K562 (cell line): ENCODE results near the gene CCDC117. TPM values are rescaled to one million over a fixed set of nuclear protein-coding genes. Genes with fewer than 3 reads are reported as not detected.

Experiments used
- ATAC-seq: fragments of 200-7000 bp; cut with Tn5 transposase; 3 replicates; pipeline ENCODE4 v1.9.1; 2020; ENCODE audit warnings: moderate library complexity
- BruUV-seq: library from RNA; stranded (reverse); fragments of 400-500 nt; replicated peaks from 2 replicates; lab custom pipeline; 2021; lab: Mats Ljungman, UMichigan
- CTCF ChIA-PET: fragments of 300-600 bp; formaldehyde crosslinking; extraction: SDS; loops from one replicate; lab custom pipeline; 2021; ENCODE audit warnings: low intra/inter-chr PET ratio; lab: Yijun Ruan, JAX
- POLR2A ChIA-PET: fragments of 300-600, 350-650 bp; sonication (Branson Sonifier 250); formaldehyde crosslinking; extraction: SDS; loops from one replicate; lab custom pipeline; 2021; ENCODE audit warnings: antibody characterized with exemption, inconsistent platforms; lab: Yijun Ruan, JAX
- DNase-seq, 4 experiments: peaks; one replicate each; pipeline versions ENCODE4 v3.0.0 to v3.0.0-alpha.2; 2011 to 2018; ENCODE audit warnings: low spot score in 3 of 4, mixed read lengths in 3 of 4; ENCODE audit errors: extremely low read depth in 1 of 4
- FAIRE-seq: peaks from 2 replicates; lab custom pipeline; 2011; peaks lifted over from hg19 to GRCh38; lab: Jason Lieb, UNC
- H2AFZ ChIP-seq: 2 replicates; pipeline ENCODE4 v1.6.0; 2011; ENCODE audit warnings: low read depth, low read length, control low read depth, inconsistent platforms
- H3K27ac ChIP-seq: fragments of 200-600 bp; 3 replicates; pipeline ENCODE4 v1.8.0; 2011; ENCODE audit warnings: low read depth, mild to moderate bottlenecking, control low read depth, inconsistent platforms, low read length, moderate library complexity, mixed read lengths; ENCODE audit errors: extremely low read depth
- H3K27me3 ChIP-seq, 2 experiments: fragments of 300-600 bp in 1 of 2; 2 replicates in 1 of 2; 3 replicates in 1 of 2; pipeline versions ENCODE4 v1.6.0 to v1.8.0; 2011; ENCODE audit warnings: inconsistent platforms in 2 of 2, low read length in 2 of 2, mild to moderate bottlenecking in 1 of 2, mixed read lengths in 1 of 2, moderate library complexity in 1 of 2; ENCODE audit not compliant: control insufficient read depth in 2 of 2, insufficient read depth in 2 of 2
- H3K36me3 ChIP-seq: fragments of 300-600 bp; 3 replicates; pipeline ENCODE4 v1.8.0; 2011; ENCODE audit warnings: mild to moderate bottlenecking, low read length, inconsistent platforms; ENCODE audit not compliant: control insufficient read depth, insufficient read depth
- H3K4me1 ChIP-seq, 2 experiments: fragments of 200-600 bp in 1 of 2; replicated peaks in 1 of 2; 2 replicates in 1 of 2; 3 replicates in 1 of 2; pipeline versions ENCODE4 v1.5.1 to v1.8.0; 2011; ENCODE audit warnings: inconsistent platforms in 2 of 2, low read length in 2 of 2, mild to moderate bottlenecking in 1 of 2, mixed read lengths in 1 of 2, moderate library complexity in 1 of 2; ENCODE audit not compliant: control insufficient read depth in 2 of 2, insufficient read depth in 2 of 2
- H3K4me2 ChIP-seq: 2 replicates; pipeline ENCODE4 v1.6.1; 2011; ENCODE audit warnings: low read length, control low read depth, inconsistent platforms, mixed read lengths; ENCODE audit not compliant: insufficient read depth
- H3K4me3 ChIP-seq: fragments of 200-600 bp; sonication (generic), shearing (Covaris generic); 2 replicates; pipeline ENCODE4 v1.5.1; 2016; ENCODE audit warnings: control low read depth, inconsistent platforms
- H3K79me2 ChIP-seq: fragments of 200-600 bp; 3 replicates; pipeline ENCODE4 v1.8.0; 2011; ENCODE audit warnings: low read length, inconsistent platforms; ENCODE audit not compliant: control insufficient read depth, insufficient read depth
- H3K9ac ChIP-seq, 2 experiments: 2 replicates each; pipeline versions ENCODE4 v1.6.0 to v1.6.1; 2011; ENCODE audit warnings: low read depth in 2 of 2, low read length in 2 of 2, control low read depth in 1 of 2, inconsistent platforms in 1 of 2, mild to moderate bottlenecking in 1 of 2, mixed read lengths in 1 of 2; ENCODE audit not compliant: insufficient read depth in 1 of 2
- H3K9me1 ChIP-seq: one replicate; pipeline ENCODE4 v1.6.0; 2011; ENCODE audit warnings: inconsistent platforms, mild to moderate bottlenecking, low read length, moderate library complexity; ENCODE audit not compliant: control insufficient read depth, insufficient read depth
- H3K9me3 ChIP-seq: replicated peaks from 2 replicates; pipeline ENCODE4 v1.5.1; 2011; ENCODE audit warnings: low read depth, low read length, inconsistent platforms; ENCODE audit not compliant: control insufficient read depth, insufficient read depth
- H4K20me1 ChIP-seq: replicated peaks from 2 replicates; pipeline ENCODE4 v1.6.1; 2011; ENCODE audit warnings: low read length, inconsistent platforms, mixed read lengths; ENCODE audit not compliant: control insufficient read depth, insufficient read depth
- CREB1 ChIP-seq, 2 experiments: sonication (generic) in 1 of 2; formaldehyde crosslinking in 1 of 2; IDR thresholded peaks; 2 replicates each; pipeline versions ENCODE4 v1.6.1 to v1.8.0; 2012 to 2022; ENCODE audit warnings: inconsistent platforms in 1 of 2, mild to moderate bottlenecking in 1 of 2, missing genetic modification reagents in 1 of 2, moderate library complexity in 1 of 2
- LEF1 ChIP-seq: fragments of 450-650 bp; IDR thresholded peaks from 2 replicates; pipeline ENCODE4 v1.6.1; 2016; ENCODE audit warnings: mild to moderate bottlenecking
- NONO ChIP-seq, 2 experiments: fragments of 200-400 bp in 1 of 2; fragments of 450-650 bp in 1 of 2; formaldehyde crosslinking in 1 of 2; IDR thresholded peaks; 2 replicates each; pipeline ENCODE4 v1.6.1; 2017; ENCODE audit warnings: low read depth in 2 of 2, mild to moderate bottlenecking in 2 of 2, moderate library complexity in 2 of 2, low read length in 1 of 2
- POLR3G ChIP-seq: IDR thresholded peaks from 2 replicates; pipeline ENCODE4 v1.6.1; 2011; ENCODE audit not compliant: insufficient read length, insufficient replicate concordance; ENCODE audit errors: extremely low read depth
- SNAPC5 ChIP-seq: fragments of 250-450 bp; sonication (Bioruptor Pico); IDR thresholded peaks from 2 replicates; pipeline ENCODE4 v1.8.0; 2021; ENCODE audit warnings: moderate library complexity, mild to moderate bottlenecking, inconsistent platforms
- TRIM25 ChIP-seq: fragments of 450-650 bp; IDR thresholded peaks from 2 replicates; pipeline ENCODE4 v1.7.0; 2016; ENCODE audit warnings: borderline replicate concordance
- WHSC1 ChIP-seq: IDR thresholded peaks from one replicate; pipeline ENCODE4 v1.6.1; 2012; ENCODE audit warnings: low read length, control low read depth, inconsistent platforms
- ZBTB11 ChIP-seq, 3 experiments: fragments of 200-800 bp in 1 of 3; fragments of 250-450 bp in 1 of 3; fragments of 450-650 bp in 1 of 3; sonication (Bioruptor Pico) in 1 of 3; sonication (Bioruptor generic) in 1 of 3; formaldehyde crosslinking in 1 of 3; IDR thresholded peaks; 2 replicates each; pipeline versions ENCODE4 v1.6.1 to v1.8.0; 2016 to 2022; ENCODE audit warnings: mild to moderate bottlenecking in 2 of 3, missing genetic modification characterization in 2 of 3, missing compliant biosample characterization in 1 of 3, moderate library complexity in 1 of 3
- WGBS: fragments of 100-300 bp; shearing (Covaris generic); methylation state at CpG from one replicate; pipeline ENCODE4 v1.1.6; 2016; ENCODE audit warnings: low coverage, mixed read lengths; ENCODE audit not compliant: insufficient coverage; ENCODE audit errors: missing lambda C conversion rate; 5-methylcytosine and 5-hydroxymethylcytosine counted together
- in situ Hi-C: fragments of 300-500 bp; cut with MboI; formaldehyde crosslinking; loops from 4 replicates; pipeline ENCODE4 v1.15.0; 2018; ENCODE audit warnings: inconsistent platforms, mixed read lengths
- intact Hi-C: fragments of 100-400 bp; cut with micrococcal nuclease; formaldehyde crosslinking; loops from 2 replicates; pipeline ENCODE4 v1.14.2; 2022
- polyA plus RNA-seq, 8 experiments: library from polyadenylated mRNA; depleted of rRNA in 4 of 8; stranded (reverse) in 5 of 8; unstranded in 3 of 8; fragments of >200 nt; fragmentation: Nextera tagmentation in 2 of 8; fragmentation: Illumina TruSeq in 1 of 8; extraction: Ambion mirVana in 2 of 8; extraction: Trizol in 1 of 8; gene quantifications; 2 replicates each; pipeline versions ENCODE4 v1.2.1 to v1.2.3, GENCODE V29; 2011 to 2014; ENCODE audit warnings: inconsistent platforms in 1 of 8, missing spikeins in 1 of 8
- total RNA-seq, 7 experiments: library from RNA; depleted of rRNA in 6 of 7; stranded (reverse); fragments of >200 nt in 6 of 7; fragmentation: Illumina TruSeq in 2 of 7; extraction: Trizol in 2 of 7; gene quantifications; 2 replicates each; pipeline versions ENCODE4 v1.2.1 to v1.2.3, GENCODE V29; 2011 to 2021; ENCODE audit warnings: low replicate concordance in 1 of 7

CCDC117 gene
- total and polyA plus RNA-seq, 9 of the 15 experiments (the other 6 are each of a cell fraction or from before 2014, with no cell fraction given) = 5.7 to 23.3 (median 15.8) TPM

GRCh38 chr22:28817919-28818859, 45.7 kb downstream of the CCDC117 start (continued):
- TF ChIP-seq NONO (IDR thresholded peaks at IDR 0.05; ENCODE audit: low read depth in 2 of 2, low read length in 1 of 2) (no peak), POLR3G (no peak), SNAPC5 (CRISPR knock-in tag) (no peak), LEF1 (no peak), TRIM25 (no peak)

- H3K9me3 ChIP-seq = no peaks in the 10 kb centered on the region
- peak in 1 of 3 experiments; percentile 45; a peak in 1 of 6 replicates for TF ChIP-seq ZBTB11 (CRISPR knock-in tag; IDR thresholded peaks at IDR 0.05)
- TF ChIP-seq CREB1 (IDR thresholded peaks at IDR 0.05) = no peak
- no peak for TF ChIP-seq CREB1 (CRISPR knock-in tag; IDR thresholded peaks at IDR 0.05)
- no peak for TF ChIP-seq WHSC1
- no peaks in the 10 kb centered on the region for H4K20me1 ChIP-seq
- H3K4me3 ChIP-seq = no peak overlapping the region
- POLR2A ChIA-PET = interaction anchor here (0.5 to 1.9 kb wide), 9 partner anchors 9 to 324 kb away, joined by 3 to 14 read pairs (median 3); partner anchors contain the start of genes CCDC117 and XBP1
- no peaks in the 10 kb centered on the region for H3K79me2 ChIP-seq
- no peak overlapping the region for H2AFZ ChIP-seq
- H3K27ac ChIP-seq = no peak overlapping the region
- in situ Hi-C loops (loop anchor here (10.0 kb wide), 1 partner anchor 765 kb away; no protein-coding TSS in a partner anchor), intact Hi-C loops (no loop called here)
- no peak for DNase-seq
- CTCF ChIA-PET = no interaction called here
- H3K4me1 ChIP-seq = peaks cover 0 to 15% of the 10 kb centered on the region in 2 experiments; a peak in 2 of 5 replicates
- no TSS peak for BruUV-seq
- FAIRE-seq = no peak
- ATAC-seq = no peak
- no peak overlapping the region for H3K4me2 ChIP-seq
- H3K27me3 ChIP-seq = no peaks in the 10 kb centered on the region
- H3K36me3 ChIP-seq = no peaks in the 10 kb centered on the region
- 50% methylated on average over 5 of the region's 5 CpGs for WGBS
- no peak overlapping the region for H3K9ac ChIP-seq
- no peaks in the 10 kb centered on the region for H3K9me1 ChIP-seq
Measured at GRCh38 chr22:28819253-28820096, 47.0 kb downstream of the CCDC117 start.
